ENCODE data around the gene NKD2. TPM values are rescaled to one million over a fixed set of nuclear protein-coding genes. Genes with fewer than 3 reads are reported as not detected.
A peak's percentile ranks its signal among the peaks of the same experiment; 100 is the strongest.

The NKD2 gene
- total and polyA plus RNA-seq, 9 of the 15 experiments (the other 6 are each of a cell fraction or from before 2014, with no cell fraction given) = 0.09 to 0.64 (median 0.27) TPM; not detected in 5

DNA sequence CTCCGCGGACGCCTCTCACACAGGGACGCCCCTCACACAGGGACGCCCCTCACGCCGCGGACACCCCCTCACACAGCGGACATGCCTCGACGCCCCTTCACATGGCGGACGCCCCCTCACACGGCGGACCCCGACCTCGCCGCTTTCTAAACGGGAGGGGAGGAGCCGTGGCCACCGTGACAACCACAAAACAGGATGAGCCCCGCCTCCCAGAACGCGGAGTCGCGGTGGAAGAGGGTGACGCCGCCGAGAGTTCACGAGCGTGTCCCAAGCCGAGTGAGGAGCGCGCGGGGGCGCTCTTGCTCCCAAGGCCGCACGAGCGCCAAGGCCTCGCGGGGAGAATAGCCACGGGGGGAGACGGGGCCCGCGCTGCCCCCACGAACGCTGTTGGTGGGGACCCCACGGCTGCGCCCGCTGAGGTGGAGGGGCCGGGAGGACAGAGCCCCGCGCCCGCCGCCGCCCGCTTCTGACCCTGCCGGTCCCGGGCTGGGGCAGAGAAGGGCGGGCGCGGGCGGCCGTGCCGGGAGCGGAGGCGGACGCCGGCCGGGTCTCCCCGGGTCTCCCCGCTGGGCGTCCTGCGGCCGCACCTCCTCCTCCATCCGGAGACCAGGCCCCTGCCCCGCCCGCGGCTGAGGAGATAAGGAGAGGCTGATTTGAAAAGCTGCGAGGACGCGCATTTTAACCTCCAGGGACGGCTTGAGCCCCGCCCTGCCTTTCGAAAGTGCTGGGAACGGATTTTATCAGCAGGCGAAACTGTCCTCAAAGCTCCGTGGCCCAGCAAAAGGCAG, 3.9 kb upstream of the NKD2 start (continued):
- TF ChIP-seq, protein P1, sequence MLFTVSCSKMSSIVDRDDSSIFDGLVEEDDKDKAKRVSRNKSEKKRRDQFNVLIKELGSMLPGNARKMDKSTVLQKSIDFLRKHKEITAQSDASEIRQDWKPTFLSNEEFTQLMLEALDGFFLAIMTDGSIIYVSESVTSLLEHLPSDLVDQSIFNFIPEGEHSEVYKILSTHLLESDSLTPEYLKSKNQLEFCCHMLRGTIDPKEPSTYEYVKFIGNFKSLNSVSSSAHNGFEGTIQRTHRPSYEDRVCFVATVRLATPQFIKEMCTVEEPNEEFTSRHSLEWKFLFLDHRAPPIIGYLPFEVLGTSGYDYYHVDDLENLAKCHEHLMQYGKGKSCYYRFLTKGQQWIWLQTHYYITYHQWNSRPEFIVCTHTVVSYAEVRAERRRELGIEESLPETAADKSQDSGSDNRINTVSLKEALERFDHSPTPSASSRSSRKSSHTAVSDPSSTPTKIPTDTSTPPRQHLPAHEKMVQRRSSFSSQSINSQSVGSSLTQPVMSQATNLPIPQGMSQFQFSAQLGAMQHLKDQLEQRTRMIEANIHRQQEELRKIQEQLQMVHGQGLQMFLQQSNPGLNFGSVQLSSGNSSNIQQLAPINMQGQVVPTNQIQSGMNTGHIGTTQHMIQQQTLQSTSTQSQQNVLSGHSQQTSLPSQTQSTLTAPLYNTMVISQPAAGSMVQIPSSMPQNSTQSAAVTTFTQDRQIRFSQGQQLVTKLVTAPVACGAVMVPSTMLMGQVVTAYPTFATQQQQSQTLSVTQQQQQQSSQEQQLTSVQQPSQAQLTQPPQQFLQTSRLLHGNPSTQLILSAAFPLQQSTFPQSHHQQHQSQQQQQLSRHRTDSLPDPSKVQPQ (CRISPR knock-in tag; IDR thresholded peaks at IDR 0.05; ENCODE audit: borderline replicate concordance) = no peak
- TF ChIP-seq POLR2A (conservative IDR thresholded peaks at IDR 0.05) (no peak), CREB1 (IDR thresholded peaks at IDR 0.05) (no peak), CREB1 (CRISPR knock-in tag; IDR thresholded peaks at IDR 0.05) (0 out of 2 replicates have a peak, but pooled peaks have one; percentile 14), SAFB2 (IDR thresholded peaks at IDR 0.05; ENCODE audit: borderline replicate concordance, low read depth, low read length, severe bottlenecking) (no peak), YBX1 (IDR thresholded peaks at IDR 0.05) (no peak), HLTF (IDR thresholded peaks at IDR 0.05) (no peak), ZFP30 (CRISPR knock-in tag; IDR thresholded peaks at IDR 0.05; ENCODE audit: borderline replicate concordance) (no peak), SIX5 (IDR thresholded peaks at IDR 0.05; ENCODE audit: borderline replicate concordance in 1 of 2, insufficient read depth in 1 of 2, low read depth in 1 of 2, low read length in 2 of 2) (no peak), ZNF12 (CRISPR knock-in tag; IDR thresholded peaks at IDR 0.05) (no peak), ZNF57 (CRISPR knock-in tag; IDR thresholded peaks at IDR 0.05) (no peak), DDX20 (tag; IDR thresholded peaks at IDR 0.05; ENCODE audit: low read depth) (no peak), NONO (IDR thresholded peaks at IDR 0.05; ENCODE audit: low read depth in 2 of 2, low read length in 1 of 2) (peak in 1 of 2 experiments; percentile 43; a peak in 1 of 4 replicates), ZFX (CRISPR knock-in tag; IDR thresholded peaks at IDR 0.05) (peak; percentile 38), ARHGAP35 (IDR thresholded peaks at IDR 0.05; ENCODE audit: partially characterized antibody) (no peak), SUPT5H (IDR thresholded peaks at IDR 0.05) (no peak), CBFA2T2 (conservative IDR thresholded peaks at IDR 0.05) (no peak), TAF7 (tag; IDR thresholded peaks at IDR 0.05) (no peak), CBX5 (IDR thresholded peaks at IDR 0.05; ENCODE audit: borderline replicate concordance, low read depth) (no peak), RAD51 (IDR thresholded peaks at IDR 0.05; ENCODE audit: borderline replicate concordance, low read depth) (no peak), NFIX (CRISPR knock-in tag; IDR thresholded peaks at IDR 0.05; ENCODE audit: low read depth) (no peak), KLF1 (tag; IDR thresholded peaks at IDR 0.05) (peak; percentile 71), KDM4B (IDR thresholded peaks at IDR 0.05; ENCODE audit: borderline replicate concordance in 2 of 2, low read depth in 1 of 2) (no peak), ZNF408 (CRISPR knock-in tag; IDR thresholded peaks at IDR 0.05; ENCODE audit: low read depth) (no peak), CCNT2 (IDR thresholded peaks at IDR 0.05; ENCODE audit: borderline replicate concordance, extremely low read depth, insufficient read length, low read depth, low read length) (peak; percentile 85)
- TF ChIP-seq, protein P2, sequence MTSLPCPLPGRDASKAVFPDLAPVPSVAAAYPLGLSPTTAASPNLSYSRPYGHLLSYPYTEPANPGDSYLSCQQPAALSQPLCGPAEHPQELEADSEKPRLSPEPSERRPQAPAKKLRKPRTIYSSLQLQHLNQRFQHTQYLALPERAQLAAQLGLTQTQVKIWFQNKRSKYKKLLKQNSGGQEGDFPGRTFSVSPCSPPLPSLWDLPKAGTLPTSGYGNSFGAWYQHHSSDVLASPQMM (CRISPR knock-in tag; IDR thresholded peaks at IDR 0.05) = no peak

Measured in K562 (cell line).